Hypothalamus (tissue), 51 donors: ENCODE data around the gene APBB2.
"Not testable (repeated sequence)": the region's sequence is repeated elsewhere in the genome, so short reads cannot be mapped to it uniquely, and the experiment has no call there.

ENCODE experiments used
- DNase-seq, 51 donors: peaks; one replicate each; lab custom pipeline; 2025; lab: John Stamatoyannopoulos, UW

The APBB2 gene

DNA sequence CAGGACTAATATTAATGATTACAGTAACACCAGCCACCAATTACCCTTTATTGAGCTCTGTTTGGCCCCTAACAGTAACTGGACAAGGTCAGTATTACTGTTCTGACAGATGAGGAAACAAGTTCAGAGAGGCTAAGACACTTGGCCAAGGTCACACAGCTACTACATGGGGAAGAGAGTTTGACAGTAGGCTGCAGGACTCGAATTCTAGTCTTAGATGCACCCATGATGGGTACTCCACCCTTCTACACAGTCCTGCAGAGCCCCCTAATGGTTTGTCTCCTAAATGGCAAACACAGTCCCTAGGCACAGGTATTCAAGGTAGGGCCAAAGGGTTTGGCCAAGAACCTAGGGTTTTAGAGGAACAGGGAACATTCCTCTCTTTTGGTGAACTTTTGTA lies 370.6 kb downstream of the APBB2 start:
- DNase-seq, result no peak

DNA sequence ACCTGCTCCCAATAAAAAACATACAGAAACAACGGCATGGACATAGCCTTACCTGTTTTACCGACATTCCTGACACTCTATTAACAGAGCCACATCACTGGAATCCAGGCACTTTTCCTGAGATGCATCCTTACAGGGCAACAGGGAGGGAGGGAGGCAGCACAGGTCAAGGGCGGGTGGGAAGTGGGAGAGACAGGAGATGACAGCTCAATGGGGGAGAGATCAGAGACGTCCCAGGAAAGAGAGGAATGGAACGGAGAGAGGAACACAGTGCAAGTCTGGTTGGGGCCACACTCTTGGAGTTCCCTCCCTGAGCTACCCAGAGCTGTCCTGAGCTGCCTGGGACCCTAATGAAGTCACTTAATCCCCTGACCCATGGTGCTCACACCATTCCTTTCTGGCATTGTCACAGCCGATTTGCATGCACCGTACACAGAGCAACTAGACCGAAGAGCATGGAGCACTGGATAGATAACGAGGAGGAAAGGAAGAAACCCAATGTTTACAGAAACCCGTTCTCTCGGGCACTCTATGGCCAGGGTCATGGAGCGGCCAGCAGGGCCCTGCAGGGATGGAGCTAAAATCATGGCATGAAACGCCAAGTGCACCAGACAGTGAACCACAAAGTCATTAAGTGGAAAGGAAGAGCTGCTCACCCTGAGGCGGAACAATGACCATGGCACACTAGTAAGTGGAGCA lies 371.5 kb downstream of the APBB2 start:
- peak in 1 of 51 donors; percentile 6 for DNase-seq

DNA sequence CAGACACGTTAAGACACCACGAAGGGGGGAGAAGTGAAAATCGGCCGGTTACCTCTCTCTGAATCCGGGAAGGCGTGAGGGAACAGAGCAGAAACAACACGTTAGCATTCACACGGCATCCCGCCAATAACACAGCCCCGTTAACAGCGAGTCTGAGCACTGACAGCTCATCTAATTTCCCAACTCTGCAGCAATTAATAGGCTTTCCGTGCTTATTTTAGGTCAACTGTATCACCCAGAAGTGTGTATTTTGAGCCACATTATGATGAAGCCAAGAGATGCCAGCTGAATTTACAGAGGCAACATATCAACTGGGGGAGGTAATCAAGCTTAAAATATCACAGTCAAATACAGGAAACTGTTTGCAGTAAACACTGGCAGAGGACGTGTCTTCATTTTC lies 372.0 kb downstream of the APBB2 start:
- DNase-seq, result peak in 3 of 51 donors; percentile 14 to 41 (median 23)

DNA sequence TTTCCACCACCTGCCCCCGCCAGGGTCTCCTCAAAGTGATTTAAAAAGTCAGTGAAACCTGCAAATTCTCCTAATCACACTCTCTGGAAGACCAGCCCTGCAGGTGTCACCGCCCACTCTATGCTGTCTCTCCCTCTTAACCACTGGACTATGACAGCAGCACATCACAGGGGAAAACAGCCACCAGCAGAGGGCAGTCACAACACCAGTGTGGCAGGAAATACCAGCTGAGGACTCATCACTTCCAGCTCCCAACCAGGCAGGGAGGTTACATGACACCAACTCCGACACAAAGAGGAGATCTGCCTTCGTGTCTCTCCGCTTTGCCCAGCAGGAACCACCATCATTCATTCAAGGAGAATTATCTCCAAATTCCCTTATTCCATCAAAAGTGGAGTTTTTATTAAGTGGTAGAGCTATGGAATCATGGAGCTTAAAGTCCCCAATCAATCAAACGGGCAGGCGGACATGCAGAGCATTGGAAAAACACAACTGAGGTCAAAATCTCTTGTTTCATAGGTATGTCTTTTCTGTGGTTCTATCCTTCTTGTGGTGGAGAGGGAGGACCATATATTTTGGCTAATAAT lies 373.3 kb downstream of the APBB2 start:
- peak in 45 of 51 donors; percentile 12 to 86 (median 54) for DNase-seq

DNA sequence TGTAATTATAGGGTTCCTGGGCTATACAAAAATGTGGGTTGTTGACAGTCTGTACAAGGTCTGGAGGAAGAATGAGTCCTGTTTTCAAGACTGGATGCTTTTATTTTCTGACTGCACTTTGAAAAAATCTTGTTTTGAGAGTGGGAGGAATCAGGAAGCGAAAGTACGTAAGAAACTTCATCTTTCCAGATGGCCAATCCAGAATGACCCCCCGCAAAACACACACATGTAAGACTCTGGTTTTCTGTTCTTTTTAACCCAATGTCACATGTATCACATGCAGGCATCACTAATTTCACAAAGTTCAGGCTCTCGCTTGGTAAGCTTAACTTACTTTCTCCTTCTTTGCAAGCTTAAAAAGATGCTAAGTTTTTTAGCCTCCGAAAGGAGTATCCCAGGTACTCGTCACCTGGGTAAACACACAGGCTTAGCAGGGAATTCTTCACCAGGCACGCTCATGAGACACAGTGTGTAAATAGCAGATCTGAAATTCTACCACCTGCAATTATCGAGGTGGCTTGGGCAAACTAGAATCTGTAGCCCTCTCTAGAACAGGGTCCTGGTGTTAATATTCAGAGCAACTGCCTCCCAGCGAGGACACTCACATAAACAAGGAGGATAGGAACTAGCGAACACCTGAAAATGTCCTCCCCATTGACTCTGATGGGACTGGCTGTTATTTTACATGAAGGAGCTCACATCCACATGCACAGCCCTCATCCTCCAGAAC lies 373.9 kb downstream of the APBB2 start:
- no peak for DNase-seq

DNA sequence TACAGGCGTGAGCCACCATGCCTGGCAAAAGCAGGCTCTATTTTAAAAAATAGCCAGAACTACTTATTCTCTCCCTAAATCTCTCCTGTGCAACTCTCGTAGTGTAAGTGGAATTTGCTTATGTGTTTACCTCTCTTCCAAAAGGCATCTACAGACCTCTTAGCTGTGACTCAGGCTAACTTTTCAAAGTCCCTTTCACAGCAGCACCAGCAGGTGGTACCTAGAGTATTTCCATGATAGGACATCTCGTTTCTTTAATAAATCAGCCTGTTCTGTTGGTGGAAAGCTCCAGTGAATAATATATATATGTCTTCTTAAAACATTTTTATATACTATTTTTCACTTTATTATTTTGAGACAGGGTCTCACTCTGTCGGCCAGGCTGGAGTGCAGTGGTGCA lies 375.6 kb downstream of the APBB2 start:
- DNase-seq, result no peak

DNA sequence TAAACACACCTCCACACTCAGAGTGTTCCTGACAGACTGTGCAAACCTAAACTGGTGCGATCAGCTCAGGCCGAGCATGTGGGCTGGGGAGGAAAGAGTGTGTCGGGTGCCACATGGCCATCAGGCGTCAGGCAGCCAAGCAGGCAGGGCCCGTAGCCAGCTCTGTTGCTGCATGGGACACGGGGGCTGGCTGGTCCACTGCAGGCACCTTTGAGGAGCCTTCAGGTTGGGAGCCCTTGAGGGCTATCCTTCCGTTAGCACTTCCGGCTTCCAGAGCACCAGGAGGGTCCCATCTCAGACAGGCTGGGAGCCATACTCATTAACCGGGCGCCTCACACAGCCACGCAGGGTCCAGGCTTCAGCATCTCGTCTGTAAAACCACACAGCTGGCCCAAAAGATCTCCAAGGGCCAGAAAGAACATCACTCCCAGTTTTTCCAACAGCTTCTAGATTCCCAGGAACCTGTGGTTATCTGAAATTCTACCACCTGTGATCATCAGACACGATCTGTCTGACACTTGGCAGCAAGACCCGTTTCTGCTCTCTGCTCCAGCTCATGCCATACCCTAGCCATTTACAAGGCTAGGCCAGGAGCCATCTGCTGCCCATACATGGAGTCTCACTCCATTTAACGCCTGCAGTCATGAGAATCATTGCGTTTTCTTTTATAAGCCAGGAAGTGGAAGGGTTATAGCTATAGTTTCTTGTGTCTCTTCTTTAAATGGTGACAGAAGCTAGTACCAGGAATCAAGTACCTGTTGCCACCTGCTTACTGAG lies 377.1 kb downstream of the APBB2 start:
- DNase-seq, result peak in 21 of 51 donors; percentile 2 to 68 (median 36)

DNA sequence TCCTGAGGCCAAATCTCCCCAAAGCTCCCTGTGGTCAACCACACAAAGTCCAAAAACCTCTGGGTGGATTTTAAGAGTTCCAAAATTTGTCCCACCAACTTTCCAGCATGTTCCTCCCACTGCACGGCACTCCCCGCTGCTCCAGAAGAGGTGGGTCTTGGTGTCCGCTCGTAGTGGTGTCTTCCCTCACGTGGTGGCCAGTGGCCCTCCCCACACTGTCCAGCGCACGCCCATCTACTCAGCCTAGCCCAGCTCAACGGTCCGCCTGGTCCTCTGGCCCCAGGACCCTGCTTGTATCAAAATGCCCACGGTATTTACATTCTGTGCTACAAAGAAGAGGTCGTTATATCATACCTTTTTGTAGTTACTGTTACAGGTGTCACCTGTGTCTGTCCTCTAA lies 381.1 kb downstream of the APBB2 start:
- DNase-seq, result no peak

DNA sequence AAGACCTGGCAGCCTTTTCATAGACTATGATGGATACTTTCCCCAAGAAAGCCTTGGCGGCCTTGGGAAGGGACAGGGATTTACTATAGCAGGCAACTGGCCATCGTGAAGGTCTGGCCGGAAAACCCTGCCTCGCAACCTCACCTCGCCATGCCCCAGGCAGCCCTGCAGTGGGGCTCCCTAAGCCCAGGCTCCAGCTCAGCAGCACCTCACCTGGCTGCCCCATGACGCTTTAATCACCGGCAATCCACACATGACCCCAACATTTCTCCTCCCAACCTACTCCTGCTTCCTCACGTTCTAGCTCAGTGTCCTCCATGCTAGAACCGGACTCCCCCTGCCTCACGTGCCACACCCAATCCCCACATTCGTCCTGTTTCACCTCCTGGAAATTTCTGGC lies 382.2 kb downstream of the APBB2 start:
- DNase-seq, result no peak

DNA sequence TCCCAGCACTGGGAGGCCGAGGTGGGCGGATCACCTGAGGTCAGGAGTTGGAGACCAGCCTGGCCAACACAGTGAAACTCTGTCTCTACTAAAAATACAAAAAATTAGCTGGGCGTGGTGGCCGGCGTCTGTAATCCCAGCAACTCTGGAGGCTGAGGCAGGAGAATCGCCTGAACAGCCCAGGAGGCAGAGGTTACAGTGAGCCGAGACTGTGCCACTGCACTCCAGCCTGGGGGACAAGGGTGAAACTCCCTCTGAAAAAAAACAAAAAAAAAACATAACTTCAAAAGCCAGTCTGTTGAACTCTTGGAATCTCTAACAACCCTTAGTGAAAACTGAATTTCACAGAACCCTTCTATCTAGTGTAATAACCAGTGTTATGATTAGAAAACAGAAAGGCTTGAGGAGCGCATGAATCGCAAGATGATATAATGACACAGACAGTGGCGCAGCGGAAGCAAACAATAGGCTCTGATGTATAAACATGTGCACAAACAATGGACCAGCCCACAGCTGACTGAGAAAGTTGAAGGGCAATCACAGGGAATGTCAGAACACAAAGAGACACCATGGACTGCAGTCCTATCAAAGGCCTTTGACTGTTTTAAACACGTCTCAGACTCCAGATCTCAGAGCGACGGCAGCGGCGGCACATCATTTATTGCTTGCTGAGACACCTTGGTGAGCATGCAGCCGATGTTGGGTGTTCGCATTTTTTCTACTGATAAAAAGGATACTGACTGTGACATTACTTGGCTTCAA lies 383.0 kb downstream of the APBB2 start:
- DNase-seq, result peak in 23 of 51 donors; percentile 11 to 71 (median 43)

DNA sequence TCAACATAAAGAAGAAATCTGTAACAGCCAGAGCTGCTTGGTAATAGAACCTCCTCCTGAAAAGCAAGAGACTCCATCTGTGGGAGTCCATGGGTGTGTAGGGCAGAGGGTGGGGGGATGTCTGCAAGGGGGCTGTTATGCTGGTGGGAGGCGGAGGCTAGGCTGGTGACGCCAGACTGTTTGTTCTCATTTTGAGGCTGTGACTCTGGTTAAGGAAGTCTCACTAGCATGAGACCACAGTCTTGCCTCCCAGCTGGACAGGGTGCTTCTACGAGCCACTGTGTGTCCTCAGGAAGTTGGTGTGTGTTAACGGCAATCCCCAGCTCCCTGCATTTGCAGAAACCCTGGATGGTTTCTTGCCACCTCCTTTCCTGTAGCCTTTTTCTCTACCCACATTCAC lies 384.8 kb downstream of the APBB2 start:
- DNase-seq, result no peak

DNA sequence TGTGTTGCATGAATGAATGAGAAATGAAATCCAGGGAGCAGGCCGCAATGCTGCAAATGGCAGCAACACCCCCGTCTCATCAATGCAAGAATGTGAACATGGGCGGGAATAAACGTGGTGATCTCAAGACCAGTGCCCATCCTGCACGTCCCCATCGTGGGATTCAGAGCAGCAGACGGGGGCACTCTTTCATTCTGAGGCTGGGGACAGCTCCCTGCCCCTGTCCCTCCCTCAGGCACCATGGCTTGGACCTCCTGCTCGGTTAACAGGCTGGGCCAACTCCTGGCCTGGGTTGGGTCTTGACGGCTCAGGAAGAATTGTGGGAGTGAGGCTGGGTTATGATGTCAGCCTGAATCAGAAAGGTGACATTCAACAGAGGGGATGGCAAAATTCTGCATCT lies 385.7 kb downstream of the APBB2 start:
- no peak for DNase-seq

DNA sequence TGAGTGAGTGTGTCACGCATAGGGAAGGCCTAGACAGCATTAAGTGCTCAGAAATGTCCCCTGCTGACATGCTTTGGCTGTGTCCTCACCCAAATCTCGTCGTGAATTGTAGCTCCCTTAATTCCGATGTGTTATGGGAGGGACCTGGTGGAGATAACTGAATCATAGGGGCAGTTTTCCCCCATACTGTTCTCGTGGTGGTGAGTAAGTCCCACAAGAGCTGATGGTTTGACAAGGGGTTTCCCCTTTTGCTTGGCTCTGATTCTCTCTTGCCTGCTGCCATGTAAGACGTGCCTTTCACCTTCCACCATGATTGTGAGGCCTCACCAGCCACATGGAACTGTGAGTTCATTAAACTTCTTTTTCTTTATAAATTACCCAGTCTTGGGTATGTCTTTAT lies 386.6 kb downstream of the APBB2 start:
- DNase-seq, result no peak

DNA sequence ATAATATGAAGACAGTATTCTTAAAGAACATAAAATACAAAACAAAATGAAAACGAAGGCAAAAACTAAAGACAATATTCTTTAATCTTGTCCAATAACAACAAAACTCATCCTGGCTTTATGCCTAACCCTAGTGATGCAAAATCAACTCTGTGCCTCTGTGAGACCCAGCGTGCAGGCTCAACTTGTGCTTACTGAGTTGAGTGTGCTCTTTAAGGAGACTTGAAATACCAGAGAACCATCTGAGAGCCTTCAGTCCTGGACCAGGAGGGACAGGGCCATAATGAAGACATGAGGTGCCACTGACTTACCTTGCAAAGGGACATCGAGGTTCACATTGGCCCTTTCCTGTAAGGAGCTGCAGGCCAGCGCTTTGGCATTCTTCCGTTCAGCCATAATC lies 387.5 kb downstream of the APBB2 start:
- DNase-seq, result no peak

DNA sequence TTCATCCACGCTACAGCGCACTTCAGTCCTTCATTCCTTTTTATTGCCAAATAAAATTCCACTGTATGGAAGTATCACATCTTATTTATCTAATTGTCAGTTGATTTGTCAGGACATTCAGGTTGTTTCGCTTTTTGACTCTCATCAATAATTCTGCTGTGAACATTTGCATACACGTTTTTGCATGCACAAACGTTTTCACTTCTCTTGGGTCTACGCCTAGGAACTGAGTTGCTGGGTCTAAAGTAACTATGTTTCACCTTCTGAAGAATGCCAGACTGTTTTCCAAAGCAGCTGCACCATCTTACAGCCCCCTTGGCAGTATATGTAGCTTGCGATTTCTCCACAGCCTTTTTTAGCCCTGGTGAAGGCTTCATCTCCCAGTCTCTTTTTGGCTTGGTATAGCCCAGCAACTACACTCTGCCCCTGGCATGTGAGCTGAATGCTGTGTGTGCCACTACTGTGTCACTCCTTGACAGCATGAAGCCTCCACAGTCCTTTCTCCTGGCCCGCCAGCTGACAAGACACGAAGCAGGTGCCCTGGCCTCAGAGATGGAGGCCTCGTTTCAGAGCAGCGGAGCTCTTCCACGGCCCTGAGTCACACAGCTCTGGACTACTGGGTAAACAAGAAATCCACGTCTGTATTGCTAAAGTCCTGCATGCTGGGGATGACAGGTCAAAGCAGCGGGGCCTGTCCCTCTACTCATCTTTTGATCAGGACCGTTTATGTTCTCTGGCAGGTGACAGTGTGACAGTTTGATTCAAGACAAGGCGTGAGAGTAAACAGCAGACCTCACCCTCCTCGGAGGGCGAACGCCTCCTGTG lies 389.1 kb downstream of the APBB2 start:
- DNase-seq, result no peak

DNA sequence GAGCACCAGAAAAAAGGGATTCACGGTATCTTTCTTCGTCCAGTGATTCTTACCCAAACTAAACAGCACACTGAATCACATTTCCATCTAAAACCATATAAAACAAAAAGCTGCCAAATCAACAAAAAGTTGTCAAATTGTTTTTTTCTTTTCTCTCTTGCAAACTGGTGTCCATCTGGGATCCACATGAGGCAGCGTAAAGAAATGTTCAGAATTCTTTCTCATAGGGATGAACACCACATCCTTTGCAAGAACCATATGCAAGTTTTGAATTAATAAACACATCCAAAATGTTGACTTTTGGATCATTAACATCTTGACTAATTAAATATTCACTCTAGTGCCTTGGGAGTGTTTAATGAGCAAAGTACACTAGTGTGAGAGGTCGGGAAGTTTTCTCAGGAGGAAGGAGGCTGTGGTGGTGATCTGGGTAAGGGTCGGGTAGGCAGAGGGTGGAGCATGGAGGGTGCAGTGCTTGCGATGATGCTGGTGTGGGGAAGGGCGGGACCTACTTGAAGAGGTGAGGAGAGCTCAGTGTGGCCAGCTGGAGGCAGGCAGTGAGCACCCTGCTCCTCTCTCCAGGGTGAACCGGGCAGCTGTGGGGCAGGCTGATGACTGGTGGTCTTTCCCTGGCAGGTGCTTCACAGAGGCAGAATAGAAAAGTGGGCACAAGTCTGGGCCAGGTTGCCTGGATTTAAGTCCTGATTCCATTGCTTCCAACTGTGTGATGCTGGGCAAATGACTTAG lies 391.7 kb downstream of the APBB2 start:
- DNase-seq, result no peak

DNA sequence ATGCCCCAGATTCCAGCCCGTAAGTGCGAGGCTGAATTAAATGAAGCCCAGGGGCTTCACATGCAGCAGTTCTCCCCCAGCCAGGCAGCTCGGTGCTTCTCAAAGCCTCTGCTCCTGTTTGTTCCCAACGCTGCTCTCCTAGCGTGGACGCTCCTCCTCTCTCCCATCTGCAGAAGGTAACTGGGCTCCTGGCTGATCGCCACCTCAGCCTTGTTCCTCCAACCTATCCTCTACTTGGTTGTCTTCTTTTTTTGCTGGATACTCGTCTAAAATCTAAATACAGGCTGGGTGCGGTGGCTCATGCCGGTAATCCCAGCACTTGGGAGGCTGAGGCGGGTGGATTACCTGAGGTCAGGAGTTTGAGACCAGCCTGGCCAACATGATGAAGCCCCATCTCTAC lies 394.2 kb downstream of the APBB2 start:
- no peak for DNase-seq

DNA sequence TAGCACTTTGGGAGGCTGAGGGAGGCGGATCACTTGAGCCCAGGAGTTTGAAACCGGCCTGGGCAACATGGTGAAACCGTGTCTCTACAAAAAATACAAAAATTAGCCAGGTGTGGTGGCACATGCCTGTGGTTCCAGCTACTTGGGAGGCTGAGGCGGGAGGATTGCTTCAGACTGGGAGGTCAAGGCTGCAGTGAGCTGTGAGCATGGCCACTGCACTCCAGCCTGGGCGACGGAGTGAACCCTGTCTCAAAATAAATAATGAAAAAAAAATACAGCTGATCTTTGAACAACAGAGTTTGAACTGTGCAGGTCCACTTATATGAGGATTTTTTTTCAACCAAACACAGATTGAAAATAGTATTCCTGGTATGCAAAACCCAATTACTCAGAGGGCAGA lies 397.2 kb downstream of the APBB2 start:
- DNase-seq, result not testable (repeated sequence)

DNA sequence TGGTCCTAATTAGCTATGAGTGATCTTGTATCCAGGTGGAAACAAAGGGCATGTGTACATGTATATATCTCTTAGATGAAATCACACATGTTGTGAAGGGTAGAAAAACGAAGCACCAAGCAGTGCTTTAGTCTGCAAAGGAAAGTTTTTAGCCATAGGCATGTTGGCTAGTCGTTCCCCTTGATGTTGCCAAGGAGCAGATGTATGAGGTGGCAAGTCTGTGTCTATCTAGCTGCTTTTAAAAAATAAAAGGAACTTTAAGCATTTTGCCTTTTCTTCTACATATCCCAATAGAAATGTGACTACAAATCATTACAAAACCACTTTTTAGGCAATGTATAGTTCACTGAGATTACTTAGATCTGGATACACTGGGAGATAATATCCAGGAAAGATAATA lies 401.5 kb downstream of the APBB2 start:
- DNase-seq, result no peak
